ENCODE measurements around the gene HMX1. TPM values are rescaled to one million over a fixed set of nuclear protein-coding genes. Genes with fewer than 3 reads are reported as not detected.

HMX1 gene
- total RNA-seq, 1 donor from 2014 or later = not detected

DNA sequence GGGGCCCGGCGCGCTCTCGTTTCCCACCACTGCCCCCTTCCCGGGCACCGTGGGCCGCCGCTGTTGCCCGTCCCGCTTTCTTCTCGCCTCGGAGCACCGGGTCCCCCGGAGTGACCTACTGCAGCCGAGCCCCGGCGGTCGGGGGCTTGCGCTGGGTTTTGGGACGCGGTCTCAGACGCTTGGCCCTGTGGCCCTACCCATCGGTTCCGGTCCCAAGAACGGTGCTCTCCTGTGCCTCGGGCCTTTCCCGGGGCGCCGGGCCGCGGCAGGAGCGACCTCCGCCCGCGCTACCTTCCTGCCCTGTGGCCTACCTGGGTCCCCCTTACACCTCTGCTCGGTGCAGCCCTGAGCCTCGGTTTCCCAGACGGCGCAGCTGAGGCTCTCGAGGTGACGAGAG lies 21.6 kb upstream of the HMX1 start:
- DNase-seq (ENCODE audit: low read depth in 2 of 2) = no peak

DNA sequence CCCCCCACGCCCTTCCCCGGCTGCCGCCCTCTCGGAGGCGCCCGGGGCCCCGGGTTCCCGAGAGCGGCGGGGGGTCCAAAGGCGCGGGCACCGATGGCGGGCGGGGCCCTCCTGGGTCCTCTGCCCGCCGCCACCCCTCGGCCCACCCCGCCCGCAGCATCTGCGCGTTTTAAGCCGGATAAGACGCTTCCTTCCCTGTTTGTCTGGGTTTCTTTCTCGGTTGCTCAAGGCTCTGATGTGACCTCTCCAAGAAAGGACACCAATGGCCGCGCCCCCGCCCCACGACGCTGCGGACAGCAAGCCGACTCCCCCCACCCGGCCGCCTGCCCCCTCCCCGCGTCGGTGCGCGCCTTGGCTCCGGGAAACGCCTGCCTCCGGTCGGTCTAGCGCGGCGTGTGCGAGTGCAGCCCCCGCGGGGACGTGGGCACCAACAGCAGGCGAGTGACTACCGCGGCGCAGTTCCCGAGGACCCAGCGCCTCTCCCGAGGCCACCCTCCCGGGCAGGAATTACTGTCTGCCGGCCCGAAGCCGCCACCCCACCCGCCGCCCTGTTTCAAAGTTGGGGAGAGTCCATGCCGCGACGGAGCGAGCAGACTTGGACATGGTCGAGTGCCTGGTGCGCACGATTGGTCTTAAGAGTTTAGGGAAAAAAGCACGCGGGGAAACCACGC lies 21.1 kb upstream of the HMX1 start:
- no peak for DNase-seq (ENCODE audit: low read depth in 2 of 2)

DNA sequence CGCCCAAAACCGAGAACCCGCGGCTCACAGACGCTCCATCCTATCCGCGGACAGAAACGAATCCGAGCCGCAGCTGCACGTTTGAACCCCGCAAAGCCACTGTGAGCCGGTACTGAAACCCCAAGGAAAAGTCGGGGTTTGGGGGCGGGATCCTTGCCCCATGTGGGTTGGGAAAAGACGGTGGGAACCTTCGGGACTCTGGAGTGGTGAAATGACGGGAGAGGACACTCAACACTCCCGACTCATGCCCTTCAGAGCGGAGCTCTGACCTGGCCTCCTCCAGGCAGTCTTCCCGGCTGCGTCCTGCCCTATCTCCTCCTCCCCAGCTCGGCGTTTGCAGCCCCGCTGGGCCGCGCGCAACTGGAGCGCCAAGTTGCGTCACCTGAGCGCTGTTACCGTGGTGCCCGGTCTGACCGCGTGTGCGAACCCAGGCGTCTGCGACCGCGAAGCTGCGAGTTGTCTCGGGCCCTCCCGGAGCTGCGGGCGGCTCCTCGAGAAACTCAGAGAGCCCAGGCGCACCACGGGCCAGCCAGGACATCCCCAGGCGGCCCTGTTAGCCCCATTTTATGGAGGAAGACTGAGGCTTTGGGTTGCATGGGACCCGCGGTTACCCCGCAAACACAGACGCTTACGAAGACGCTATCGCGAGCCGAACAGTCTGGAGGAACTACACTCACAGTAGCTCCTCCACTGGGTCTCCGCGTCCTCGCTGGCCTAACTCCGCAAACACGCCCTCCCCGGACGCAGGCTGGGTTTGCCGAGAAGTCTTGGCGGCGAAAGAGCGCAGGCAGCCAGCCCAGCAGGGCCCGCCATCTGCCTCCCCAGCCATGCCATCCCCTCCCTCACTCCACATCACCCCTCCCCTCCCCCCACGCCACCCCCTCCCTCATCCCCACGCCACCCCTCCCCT lies 20.3 kb upstream of the HMX1 start:
- no peak for DNase-seq (ENCODE audit: low read depth in 2 of 2)

DNA sequence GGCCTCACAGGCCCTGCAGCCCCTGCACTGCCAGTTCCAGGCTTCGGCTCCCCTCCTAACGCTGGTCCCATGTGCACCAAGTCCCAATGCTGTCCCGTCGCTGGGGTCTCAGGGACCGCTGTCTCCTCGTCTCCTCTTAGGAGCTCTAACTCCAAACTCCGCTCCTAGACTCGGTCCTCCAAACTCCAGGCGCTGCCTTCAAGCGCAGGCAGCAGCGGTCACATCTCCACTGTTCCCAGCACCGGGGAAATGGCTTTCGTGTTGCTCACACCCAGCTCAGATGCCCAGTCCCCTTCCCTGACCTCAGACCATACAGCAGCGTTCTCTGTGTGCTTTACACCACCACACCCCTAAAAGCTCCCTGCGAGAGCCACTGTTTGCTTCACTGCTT lies 19.6 kb upstream of the HMX1 start:
- no peak for DNase-seq (ENCODE audit: low read depth in 2 of 2)

DNA sequence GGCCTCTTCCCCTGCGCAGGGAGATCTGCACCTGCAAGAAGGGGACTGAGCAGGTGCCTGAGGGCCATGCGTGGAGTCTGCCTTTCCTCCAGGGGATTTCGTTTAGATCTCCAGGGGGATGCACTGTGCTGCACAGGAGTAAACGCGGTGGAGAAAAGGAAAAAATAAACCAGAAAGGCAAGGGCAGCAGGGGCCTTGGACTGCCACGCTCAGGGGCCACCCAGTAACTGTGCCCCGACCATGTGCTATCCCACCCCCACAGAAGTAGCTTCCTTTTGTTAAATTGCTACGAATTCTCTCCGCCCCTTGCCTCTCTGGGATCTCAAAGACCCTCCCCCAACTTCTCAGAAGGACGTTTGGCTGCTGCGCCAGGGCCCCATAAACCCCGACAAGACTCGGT lies 17.2 kb upstream of the HMX1 start:
- DNase-seq (ENCODE audit: low read depth in 2 of 2) = no peak

DNA sequence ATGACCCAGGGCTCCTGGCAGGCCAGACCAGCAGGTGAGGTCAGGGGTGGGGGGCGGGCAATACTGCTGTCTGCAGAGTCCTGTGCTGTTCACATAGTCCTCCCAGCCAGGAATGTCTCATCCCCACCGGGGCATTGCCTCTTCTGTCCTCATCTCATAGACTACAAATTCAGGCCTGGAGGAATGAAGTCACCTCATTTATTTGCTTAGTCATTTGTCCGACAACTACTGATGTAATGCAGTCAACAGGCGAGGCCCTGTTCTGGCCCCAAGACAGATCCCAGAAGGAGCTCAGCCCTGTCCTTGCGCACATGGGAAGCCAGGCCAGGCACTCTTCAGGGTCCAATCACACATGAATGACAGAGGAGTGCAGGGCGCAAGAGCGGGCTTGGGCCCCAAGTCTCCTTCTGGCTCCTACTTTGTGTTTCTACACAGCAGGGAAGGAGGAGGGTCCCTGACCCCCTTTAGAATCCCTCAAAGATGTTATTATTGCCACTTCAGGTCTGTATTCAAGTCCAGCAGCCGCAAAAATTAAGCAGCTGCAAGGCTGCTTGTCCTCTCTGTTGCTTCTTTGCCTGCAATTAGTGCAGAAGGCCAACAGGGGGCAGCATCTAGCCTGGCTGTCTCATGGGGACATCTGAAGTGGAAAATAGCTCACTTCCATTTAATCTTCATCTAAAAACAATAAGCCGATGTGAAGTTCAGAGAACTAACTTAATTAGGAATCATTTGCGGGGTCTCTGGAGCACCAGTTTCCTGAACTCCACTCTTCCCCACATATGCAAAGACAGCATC lies 15.2 kb upstream of the HMX1 start:
- DNase-seq (ENCODE audit: low read depth in 2 of 2) = no peak

DNA sequence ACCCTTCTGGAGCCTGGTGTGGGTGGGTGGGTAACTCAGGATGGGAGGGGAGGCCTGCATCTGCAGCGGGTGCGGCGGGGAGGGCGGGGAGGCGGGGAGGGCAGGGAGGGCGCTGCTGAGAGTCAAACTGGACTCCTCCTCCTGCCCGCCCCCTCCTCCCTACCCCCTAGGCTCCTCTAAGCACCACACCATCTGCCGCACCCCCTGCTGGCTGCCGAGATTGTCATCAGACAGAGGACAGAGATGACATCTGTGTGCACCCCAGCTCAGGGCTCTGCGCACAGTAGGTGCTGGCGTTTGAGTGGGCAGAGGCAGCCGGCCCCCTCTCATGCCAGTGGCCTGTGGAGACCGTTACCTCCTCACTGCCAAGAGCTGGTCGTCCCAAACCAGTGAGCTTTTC lies 10.6 kb upstream of the HMX1 start:
- DNase-seq (ENCODE audit: low read depth in 2 of 2) = no peak

DNA sequence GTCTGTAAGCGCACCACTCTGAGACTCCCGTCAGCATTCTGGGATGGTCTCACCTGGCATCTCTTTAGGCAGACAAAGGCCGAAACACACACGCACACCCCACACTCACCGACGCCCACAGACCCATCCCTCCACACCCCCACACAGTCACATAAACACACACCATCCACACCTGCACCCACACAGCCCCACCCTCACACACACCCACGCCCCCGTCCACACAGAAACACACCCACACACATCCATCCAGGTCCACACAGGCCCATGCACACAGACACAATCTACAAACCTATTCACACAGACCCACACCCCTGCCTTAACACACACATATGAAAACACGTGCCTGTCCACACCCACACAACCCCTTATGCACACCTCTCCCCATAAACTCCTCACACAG lies 9.2 kb upstream of the HMX1 start:
- no peak for DNase-seq (ENCODE audit: low read depth in 2 of 2)

DNA sequence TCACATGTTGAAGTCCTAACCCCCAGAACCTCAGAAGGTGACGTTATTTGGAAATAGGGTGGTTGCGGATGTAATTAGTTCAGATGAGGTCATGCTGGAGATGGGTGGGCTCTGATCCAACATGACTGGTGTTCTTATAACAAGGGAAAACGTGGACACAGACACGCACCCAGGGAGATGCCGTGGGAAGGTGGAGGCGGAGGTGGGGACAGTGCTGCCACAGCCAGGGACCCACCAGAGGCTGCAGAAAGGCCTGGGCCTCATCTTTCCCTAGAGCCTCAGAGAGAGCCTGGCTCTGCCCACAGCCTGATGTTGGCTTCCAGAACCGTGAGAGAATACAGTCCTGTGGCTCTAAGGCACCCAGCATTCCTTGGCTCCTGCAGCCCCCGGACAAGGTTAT lies 7.9 kb upstream of the HMX1 start:
- DNase-seq (ENCODE audit: low read depth in 2 of 2) = no peak

DNA sequence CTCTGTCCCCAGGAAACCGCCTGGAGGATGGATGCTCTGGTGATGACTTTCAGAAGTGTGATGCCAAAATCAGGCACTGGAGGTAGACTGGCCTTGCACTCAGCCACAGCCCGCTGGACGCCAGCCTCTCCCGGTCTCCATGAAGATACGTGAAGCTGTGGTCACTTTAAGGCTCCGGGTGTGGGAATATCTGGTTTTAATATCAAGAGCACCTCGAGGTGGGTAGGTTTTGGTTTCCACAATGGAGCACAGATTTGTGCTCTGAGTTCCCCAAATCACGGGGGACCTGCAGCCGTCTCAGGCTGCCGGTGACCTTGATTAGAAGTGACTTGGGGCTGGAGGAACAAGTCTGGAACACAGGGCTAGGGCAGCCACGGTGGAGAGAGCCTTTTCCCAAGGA lies 6.8 kb upstream of the HMX1 start:
- no peak for DNase-seq (ENCODE audit: low read depth in 2 of 2)

DNA sequence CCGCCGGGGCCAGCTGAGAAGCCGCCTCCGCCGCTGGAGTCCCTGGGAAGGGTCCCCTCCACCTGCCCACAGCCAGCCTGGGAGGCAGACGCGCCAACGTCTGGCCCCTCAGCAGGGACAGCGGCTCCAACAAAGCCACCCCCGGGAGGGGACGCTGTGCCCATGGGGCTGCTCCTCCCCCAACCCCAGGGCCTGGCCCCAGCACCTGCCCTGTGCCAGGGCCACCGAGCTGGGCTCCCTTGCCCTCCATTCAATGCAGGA lies 6.1 kb upstream of the HMX1 start:
- DNase-seq (ENCODE audit: low read depth in 2 of 2) = no peak

DNA sequence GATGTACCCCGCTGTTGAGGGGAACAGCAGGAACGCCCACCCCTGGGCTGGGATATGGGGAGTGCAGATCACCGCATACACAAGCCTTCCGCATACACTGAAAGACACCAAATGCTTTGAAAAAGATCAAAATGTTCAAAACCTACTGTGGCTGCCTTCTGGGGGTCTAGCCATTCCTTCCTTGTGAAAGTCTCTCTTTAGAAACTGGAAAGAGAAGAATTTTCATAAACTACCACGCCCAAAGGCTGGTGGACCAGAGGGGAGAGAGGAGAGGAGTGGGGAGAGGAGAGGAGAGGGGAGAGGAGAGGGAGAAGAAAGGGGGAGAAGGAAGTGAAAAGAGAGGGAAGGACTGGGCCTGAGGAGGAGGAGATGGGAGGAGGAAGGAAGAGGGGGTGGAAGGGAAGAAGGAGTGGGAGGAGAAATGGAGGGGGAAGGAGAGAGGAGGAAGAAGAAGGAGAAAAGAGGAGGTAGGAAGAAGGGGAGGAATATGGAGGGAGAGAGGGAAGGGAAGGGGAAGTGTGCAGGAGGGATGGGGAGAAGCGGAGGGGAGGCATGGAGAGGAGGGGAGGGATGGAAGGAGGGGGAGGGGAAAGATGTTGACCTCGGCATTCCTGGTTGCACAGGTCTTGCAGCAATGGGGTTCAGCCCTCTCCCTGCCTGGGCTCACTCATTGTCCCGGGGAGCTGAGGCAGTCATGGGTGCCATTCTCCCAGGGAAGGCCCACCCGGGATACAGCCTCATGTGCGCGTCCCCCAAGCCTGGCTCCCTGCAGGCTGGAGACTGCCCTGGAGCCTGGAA lies 5.5 kb upstream of the HMX1 start:
- DNase-seq (ENCODE audit: low read depth in 2 of 2) = no peak

DNA sequence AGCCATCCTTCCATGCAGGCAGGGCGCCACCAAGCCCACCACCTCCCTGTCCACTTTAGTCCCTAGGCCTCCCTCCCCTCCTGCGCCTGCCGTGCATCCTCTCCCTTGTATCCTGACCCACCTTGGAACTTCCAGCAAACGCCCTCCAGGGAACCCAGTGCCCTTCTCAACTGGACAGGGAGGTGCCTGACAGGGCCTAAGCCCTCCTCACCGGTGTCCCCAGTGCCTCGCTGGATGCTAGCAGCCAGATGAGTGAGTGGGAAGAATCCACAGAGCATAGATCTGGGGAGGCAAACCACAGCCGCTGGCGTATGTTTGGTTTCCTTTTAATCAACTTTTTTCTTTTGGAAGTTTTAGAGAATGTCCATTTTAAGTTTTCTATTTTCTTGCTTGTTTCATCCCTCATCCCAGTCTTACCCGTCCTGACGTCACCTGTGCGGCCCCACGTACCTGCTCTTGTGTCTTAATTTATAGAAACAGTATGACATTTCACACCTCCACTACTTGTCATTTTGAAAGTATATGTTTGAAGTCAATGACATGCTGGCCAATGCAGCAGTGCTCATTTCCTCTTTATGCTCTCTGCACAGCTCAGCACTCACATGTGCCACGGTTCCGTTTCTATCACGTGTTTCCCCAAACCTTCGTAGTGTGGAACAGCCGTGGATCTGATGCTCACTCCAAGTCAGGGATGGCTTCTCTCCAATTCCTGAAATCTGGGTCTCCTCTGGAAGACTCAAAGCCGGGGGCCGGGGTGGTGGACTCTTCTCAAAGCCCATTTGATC lies 3.4 kb upstream of the HMX1 start:
- DNase-seq (ENCODE audit: low read depth in 2 of 2) = peak in 1 of 2 donors; percentile 9

DNA sequence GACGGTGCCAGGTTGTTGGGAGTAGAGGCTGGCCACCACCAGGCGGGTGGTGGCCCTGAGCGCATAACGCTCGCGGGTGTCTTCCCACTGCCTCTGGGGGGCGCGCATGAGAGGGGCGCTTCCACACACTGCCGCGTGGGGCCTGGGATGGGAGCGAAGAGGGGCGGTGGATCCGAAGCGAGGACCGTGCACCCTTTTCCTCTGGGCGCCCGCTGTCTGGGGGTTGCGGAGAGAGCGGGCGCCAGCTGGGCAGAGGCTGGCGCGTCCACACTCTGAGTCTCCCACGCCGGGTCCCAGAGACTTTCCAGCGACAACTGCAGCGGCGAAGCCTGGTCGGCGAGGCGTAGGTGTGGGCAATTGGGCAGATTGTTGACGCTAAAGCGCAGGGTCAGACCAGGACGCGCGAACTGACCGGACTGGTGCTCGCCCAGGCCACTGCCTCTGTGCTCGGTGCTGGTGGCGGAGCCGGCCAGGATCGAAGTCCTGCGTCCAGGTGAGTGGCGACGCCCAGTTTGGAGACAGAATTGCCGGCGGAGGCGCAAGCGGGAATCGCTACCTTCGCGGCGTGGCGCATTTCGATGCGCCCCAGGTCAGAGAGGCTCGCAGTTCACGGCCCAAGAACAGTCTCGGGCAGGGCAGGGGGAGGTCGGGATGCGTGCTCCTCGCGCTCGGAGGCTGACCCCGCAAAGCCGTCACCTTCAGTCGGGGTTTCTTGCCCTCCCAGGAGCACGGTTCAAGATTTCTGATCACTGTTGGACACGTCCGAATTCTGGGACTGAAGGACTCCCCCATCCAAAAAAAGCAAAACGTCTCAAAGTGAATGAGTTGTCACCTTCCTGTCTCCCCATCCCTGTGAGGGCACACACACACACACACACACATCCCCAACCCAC lies 2.6 kb upstream of the HMX1 start:
- no peak for DNase-seq (ENCODE audit: low read depth in 2 of 2)

DNA sequence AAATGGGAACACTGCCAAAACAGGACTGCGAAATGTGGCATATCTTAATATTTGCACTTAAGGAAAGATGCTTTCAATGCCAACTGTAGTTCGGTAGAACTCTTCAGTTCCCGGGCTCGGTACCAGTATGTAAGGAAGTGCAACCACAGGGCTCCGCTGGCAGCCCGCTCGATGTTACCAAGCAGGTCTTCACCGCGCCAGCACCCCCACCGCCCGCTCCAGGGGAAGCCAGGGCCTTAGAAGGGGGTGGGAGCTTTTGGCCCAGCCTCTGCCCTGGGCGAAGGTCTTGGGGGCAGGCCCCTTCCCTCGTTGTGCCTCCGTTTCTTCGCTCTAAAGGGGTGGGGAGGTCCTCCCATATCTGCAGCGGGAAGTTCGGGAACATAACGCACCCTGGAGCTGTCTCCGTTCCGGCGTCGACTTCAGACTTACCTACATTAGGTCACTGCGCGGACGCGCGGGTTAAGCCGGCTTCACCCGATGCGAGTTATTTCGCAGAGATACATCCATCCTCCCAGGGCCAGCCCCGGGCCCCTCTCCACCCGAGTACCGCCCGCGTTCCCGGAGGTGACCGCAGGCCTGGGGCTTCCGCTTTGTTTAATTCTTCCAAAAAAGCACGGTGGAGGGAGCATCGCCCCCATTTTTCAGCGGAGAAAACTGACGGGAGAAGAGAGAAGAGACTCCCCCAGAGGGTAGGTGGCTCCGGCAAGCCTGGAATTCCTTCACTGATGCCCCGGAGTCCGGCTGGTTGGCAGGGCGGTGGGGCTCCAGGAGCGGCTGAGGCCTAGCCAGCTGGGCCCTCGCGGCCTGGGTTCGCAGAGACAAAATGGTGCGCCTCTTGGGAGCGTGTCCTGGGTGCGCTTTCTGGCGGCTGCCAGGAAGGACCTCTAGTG lies 1.0 kb upstream of the HMX1 start:
- DNase-seq (ENCODE audit: low read depth in 2 of 2) = no peak

DNA sequence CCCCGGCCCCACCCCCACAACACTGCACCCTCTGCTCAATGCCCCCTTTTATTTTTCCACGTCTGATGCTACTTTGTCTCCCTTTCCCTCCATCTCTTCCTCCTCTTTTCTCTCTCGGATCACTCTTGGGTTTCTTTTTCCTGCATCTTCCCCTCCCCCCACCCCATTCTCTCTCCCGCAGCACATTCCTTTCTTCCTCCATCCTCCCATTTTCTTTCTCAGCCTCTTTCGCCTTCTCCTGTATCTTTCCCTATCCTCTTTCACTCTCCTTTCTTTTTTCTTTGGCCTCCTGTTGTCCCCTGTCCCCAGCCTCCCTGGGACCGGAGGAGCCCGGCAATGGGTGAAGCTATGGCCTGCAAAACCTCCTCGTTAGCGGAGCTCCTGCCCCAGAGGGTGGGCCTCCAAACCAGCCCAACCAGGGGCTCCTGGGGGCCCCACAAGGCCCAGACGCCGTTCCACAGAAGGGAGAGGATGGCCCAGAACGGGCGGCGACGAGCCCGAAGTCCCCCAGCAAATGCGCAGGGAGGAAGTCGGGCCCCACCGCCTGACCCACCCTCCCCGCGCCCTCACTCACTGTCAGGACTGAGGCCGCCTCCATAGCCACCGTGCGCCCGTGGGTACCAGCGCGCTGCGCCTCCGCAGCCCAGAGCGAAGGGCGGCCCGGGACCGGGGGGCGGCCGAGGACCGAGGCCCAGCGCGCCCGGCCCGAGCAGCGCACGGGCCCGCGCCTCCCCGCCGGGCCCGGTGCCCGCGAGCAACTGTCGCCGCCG lies 807 bp downstream of the HMX1 start:
- DNase-seq (ENCODE audit: low read depth in 2 of 2) = no peak

DNA sequence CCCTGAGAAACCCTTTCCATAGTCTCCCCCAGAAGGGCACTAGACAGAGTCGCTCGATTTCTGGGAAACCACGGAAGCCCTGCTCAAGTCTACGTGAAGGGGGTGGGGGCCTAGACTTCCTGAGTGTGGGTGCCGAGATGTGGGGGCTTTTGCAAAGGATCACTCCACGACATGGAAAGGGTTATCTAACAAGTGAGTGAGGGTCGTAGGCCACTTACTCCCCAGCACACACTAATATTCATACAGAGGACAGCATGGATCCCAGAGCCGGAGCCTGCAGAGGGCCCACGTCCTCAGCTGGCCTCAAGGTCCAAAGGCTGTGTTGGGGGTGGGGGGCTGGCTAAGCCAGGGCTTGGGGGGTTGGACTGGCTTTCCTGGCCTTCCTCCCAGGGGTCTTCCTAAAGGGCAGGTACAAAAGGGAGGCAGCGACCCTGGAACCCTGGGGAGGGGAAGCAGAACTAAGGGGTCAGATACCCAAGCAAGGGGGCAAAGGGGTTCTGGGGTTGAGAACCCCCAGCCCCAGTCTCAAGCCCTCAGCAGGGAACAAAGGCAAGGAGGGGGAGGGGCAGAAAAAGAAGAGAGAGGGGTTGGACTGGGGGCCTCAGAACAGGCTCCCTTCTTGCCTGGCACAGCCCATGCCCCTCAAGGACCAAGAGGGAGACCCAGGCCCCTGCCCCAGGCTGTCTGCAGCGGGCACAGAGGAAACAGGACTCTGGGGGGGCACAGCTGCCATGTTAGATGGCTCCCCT lies 1.6 kb downstream of the HMX1 start:
- no peak for DNase-seq (ENCODE audit: low read depth in 2 of 2)

Measured in lung microvascular endothelial cell (primary cell).